Stimulated activated CD4-positive, alpha-beta T cell treated with anti-CD3 and anti-CD28 coated beads, Interleukin-1b, Interleukin-23, amount 100 ng/mL, for 24 hours (primary cell): ENCODE results near the gene SDK1.

Experiments used
- DNase-seq, 4 experiments: peaks; one replicate each; pipeline ENCODE4 v3.0.0-alpha.2; 2020; ENCODE audit warnings: low read depth in 4 of 4, low spot score in 1 of 4

SDK1 gene

GRCh38 chr7:3862774-3863173, 561.7 kb downstream of the SDK1 start:
- DNase-seq: no peak

DNA sequence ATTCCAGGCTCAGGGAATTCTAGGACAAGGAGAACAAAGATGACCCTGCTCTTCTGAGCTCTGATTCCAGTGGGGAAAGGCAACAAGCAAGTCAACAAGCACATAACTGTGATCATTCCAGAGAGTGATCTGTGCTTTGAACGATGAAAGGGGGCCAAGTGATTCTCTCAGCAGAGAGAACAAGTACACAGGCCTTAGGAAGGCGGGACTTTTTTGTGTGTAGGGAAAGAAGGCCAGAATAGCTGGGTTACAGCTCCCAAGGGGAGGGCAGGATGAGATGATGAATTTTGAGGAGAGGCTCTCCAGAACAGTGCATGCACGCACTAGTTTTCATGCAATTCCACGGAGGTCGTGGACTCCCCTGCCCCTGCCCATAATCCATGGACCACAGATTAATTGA, 565.2 kb downstream of the SDK1 start:
- DNase-seq: no peak

- DNase-seq: no peak
Observed at GRCh38 chr7:3867863-3868262, 566.8 kb downstream of the SDK1 start.

DNA sequence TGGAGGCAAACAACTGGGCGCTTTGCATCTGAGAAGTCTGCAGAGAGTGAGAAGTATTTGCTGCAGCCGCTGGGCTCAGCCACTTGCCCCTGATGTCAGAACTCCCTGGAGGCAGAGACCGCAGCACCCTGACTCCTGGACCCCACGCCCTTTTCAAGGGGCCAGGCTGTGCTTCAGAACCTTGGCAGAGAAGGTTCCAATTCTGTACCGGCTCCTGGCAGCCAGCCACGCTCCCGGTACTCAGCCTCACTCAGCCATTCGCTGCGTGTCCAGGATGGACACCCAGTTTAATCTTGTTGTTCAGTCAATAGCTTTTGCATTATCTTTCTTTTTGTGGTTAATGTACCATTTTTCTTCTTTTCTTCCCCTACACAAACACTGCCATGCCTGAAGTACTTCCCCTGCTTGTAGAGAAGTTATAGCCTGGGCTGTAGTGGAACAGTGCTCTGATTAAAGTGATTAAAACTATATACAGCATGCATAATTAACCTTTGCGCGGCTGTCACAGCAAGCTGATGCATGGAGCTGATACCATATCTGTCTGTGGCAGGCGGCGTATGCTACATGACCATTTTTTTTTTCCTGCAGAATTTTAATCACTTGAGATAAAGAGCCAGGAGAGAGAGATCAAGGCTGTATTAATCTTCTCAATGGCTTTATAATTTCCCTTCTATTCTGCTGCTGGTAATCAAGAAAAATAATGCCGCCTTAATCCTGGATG, 578.5 kb downstream of the SDK1 start:
- DNase-seq: no peak

DNA sequence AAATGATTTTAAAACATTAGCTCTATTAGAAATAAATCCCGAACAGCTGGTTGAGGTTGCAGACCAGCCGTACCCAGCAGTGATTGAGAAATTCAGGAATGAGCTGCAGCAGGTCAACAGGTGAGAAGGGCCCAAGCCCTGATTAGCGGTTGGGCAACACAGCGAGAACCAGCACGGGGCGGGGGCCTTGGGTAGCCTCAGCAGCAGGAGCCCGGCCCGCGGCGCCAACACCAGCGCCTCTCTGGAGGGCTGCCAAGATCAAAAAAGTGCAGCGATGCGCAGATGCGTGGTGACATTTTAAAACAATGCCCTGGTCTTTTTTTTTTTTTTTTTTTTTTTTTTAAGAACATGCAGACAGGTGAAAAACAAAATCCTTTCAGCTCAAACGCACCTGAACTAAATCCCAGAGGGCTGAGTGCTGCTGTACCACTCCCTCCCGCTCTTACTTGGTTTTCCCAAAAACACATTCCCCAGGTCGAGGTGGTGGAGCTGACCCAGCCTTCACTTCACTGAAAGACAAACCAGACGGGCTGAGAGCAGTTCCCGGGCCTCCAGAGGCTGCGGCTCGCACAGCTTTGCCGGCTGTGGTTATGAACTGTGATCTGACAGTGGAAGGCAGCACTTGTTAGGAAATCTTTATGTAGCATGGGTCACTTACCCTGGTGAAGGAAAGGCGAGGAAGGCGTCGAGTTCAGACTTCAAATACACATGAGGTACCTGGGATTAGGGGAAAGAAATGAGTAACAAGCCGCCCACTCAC, 579.4 kb downstream of the SDK1 start:
- DNase-seq: no peak

DNA sequence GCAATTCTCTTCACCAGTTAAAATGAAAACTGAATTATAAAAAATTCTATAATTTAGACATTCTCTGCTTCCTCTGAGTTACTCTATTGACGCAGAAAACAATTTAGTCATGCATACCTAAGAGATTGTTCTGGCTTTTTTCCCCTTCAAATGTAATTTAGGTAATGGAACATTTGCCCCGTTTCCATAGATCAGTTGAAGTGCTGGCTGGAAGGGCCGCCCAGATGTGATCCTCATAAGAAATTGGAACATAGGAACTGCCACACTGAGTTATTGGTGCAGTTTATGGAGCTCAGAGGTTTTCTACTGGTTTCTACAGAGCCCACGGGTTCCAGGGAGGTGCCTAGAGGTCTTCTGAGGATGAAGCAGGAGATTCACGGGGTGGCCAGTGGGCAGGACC, 581.7 kb downstream of the SDK1 start:
- no peak for DNase-seq

DNA sequence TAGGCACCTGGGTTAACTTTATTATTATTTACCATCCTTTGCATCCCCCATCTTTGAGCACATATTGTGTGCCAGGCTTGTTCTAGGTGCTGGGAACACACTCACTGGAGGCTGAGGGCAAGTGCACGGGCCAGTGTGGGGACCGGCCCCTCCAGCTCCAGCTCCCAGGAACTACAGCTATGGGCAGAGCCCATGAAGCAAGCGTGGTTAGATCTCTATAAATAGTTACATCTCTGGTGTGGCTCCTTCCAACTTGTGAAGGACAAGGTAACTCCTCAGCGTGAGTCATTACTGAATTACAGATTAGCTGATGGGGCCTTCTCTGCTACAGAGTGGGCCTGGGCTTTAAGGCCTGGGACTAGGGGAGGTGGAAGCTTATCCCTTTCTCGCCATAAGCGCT, 583.5 kb downstream of the SDK1 start:
- DNase-seq: no peak

DNA sequence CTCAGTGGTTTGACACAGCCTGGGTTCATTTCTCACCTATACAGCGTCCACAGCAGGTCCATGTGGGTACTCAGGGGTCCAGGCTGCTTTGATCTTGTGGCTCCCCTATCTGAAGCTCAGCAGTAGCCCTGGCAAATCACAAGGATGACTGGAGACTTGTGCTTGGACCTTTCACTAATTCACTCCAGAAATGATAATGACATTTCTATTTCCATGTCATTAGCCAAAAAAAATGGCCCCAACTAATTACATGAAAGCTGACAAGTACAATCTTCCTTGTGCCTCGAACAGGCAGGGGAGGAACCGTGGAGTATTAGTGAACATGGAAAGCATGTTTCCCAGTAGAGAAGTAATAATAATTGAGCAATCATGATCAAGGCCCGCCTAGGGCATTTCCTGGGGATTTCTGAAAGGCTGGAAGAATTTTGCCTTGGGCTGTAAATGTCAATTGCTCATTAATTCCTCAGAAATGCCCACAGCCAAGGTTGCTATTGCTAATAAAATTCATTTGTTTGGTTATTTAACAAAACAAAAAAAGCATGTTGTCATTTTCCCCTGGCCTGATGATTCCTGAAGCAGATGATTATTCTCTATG, 586.1 kb downstream of the SDK1 start:
- DNase-seq: no peak

DNA sequence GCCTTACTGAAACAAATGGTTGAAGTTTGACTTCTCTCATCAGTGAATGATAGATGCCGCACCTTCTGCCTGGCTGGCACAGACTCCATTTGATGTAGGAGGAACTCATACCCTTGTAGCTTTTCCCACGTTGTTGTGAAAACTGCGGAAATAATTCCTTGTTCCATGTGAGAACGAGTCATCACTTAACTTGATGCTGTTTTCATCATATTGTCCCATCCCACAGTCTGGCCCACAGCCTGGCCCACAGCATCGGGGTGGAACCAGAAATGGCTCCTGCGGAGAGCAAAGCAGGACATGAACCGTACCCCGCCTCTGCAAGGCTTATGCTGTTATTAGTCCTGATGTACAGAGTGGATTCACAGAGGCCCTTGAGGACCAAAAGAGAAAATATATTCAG, 587.0 kb downstream of the SDK1 start:
- no peak for DNase-seq

DNA sequence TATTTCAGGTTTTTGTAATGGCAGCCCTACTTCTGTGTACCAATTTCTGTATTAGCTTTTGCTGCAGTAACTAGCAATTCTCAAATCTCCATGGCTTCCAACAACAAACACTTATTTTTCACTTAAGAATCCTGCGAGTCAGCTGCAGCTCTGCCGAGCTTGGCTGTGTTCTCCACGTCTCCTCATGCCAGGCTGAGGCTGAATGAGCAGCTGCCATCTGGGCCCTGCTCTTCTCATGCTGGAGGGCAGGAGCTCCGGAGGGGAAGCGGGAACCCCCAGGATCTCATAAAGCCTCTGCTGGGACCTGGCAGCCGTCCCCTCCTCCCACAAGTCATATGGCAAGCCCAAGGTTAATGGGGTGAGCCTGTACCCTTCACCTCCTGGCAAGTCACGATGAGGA, 591.1 kb downstream of the SDK1 start:
- no peak for DNase-seq

DNA sequence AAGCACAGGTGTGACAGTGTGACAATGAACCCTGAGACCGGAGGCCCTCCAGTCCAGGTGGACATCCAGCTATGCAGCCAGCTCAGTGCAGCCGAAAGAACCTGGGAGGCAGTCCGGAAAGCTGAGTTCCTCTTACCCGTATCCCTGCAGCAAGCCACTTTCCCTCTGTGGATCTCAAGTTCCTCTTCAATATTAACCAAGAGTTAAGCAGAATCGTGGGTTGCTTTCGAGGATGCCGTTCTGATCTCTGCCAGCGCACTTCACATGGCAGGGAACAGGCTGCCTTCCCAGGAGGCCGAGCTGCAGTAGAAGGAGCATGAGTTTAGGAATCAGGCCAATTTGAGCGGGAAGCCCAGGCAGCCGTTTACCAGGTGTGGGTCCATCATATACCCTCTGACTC, 591.6 kb downstream of the SDK1 start:
- no peak for DNase-seq

DNA sequence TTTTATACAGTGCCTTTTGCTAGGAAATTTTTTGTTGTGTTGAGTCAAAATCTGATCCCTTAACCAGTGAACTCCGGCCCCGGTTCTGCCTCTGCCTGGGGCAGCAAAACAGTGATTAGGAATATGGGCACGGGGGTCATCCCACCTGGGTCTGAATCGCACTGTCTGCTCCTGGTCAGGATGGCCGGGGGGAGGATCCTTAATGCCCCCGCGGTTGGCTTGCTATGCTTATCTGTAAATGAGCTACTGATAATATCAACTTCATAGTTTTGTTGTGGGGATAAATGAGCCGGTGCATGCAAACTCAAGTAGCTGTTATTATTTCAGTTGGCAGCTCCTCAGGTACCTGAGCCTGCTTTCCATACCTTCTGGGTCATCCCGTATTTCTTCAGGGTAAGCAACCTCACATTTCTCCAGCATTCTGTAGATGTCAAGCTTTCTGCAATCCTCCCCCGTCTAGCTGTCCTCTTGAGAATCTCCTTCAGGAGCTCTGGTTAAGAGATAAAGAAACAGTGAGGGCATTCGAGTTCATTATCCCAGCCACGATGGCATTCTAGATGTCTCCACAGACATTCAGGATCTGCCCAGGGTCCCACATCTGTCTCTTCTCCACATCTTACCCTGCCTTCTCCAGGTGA, 592.2 kb downstream of the SDK1 start:
- no peak for DNase-seq

GRCh38 chr7:3893789-3894153, 592.7 kb downstream of the SDK1 start:
- DNase-seq: no peak

- DNase-seq: no peak
Observed at GRCh38 chr7:3895341-3896116, 594.5 kb downstream of the SDK1 start.

GRCh38 chr7:3896169-3896765, 595.2 kb downstream of the SDK1 start:
- DNase-seq: no peak

DNA sequence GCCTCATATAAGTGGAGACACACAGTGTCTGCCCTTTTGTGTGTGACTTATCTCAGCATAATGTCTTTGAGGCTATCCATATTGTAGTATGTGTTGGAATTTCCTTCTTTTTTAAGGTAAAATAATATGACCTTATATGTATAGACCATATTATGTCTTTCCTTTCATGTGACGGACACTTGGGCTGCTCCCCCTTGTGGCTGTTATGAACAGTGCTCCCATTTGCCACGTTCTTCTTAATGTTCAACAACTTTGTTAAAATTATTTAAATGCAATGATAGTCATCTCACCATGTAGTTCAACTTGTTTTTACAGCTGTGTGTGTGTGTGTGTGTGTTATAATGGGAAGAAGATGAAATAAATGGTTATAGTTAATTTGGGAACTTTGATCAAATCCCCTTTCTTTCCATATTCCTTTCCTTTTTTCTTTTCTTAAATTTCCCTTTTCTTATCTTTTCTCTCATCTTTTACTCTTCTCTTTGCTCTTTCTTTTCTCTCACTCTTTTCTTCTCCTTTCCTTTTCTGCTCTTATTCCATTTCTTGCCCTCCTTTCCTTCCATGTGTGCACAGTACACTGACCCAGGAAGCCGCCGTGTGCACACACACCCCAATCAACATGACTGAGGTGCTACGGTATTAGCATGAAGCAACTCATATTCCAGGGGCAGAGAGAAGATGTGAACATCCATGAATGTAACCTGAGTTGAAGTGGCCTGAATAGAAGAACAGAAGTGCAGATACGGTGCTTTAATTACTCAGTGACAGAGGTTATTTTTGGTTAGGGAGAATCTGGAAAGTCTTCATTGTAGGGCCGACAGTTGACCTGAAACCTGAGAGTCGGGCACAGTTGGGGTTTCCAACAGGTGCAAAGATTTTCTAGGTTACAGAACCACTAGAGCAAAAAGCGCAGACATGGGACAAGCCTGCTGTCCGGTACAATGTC, 596.6 kb downstream of the SDK1 start:
- peak; percentile 4 to 19 (median 12) for DNase-seq

DNA sequence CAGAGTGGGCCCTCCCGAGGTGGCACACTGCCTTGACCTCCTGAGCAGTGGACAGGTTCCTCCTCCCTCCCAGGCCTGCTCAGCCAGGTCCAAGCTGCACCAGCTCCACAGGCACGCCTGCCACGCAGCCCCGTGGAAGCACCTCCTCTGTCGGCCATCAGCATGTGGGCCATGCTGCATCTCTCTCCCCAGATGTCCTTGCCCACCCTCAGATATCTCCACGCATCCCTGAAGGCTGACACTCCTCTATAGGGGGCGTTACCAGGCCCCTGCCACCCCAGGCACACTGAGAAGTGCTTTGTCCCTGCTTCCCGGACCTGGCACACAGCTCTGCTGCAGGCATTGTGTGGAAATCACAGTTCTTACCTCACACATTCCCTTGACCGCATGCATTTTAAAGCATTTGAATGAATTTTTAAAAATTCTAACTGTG, 598.5 kb downstream of the SDK1 start:
- no peak for DNase-seq

DNA sequence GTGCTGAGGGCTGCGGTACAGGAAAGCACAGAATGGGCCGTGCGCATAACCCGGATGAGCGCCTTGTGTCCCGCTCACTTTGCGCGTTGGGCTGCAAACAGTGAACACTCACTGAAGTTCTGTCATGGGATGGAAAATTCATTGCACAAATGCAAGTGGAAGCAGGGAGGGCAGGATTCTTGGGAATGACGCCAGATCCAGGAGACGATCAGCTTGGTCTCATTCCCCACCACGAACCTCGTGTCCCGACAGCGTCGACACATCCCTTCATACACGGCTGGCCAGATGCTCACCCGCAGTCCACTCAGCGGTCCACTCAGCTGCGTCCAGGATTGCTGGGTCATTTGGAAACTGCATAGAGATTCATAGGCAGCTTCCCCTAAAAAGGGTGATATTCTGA, 607.1 kb downstream of the SDK1 start:
- DNase-seq: no peak

DNA sequence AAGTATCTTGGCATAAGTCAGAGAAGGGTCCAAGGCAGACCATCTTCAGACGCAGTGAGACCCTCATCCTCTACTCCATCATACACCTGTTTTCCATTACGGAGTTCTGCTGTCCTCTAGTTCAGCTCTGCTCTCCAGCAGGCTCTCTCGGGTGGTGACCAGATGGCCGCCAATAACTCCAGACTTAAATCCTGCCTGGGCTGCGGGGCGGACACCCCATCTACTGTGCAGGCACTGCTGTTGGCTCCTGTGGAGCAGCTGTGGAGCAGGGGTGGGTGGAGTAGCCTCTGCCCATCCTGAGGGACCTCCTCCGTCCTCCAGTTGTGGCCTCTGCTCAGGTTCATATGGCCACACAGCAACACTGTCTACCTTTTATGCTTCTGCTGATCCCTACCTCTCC, 608.1 kb downstream of the SDK1 start:
- no peak for DNase-seq

GRCh38 chr7:3910054-3910453, 609.0 kb downstream of the SDK1 start:
- no peak for DNase-seq
